GM18507 (cell line): Measurements from ENCODE around the gene MAP3K4.

Experiments used
- DNase-seq: peaks from one replicate; pipeline ENCODE4 v3.0.0; 2011; ENCODE audit warnings: low read depth; ENCODE audit not compliant: insufficient read length; ENCODE audit errors: extremely low spot score
- FAIRE-seq: peaks from 2 replicates; lab custom pipeline; 2011; peaks lifted over from hg19 to GRCh38; lab: Jason Lieb, UNC

Gene MAP3K4

DNA sequence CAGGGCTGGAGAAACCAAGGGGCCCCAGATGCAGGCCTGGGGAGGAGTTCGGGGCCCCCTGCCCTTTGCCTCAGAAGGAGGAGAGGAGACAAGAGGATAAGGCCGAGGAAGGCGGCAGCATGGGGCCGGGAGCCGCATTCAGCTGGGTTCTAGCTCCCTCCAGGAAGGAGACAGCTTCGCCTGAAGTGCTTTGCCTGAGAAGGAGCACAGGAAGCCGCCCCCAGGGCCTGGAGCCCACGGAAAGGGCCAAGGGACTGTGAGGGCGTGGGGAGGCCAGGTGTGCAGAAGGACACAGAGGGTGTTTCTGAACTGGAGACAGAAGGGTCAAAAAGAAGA is 160.9 kb downstream of the MAP3K4 start:
- DNase-seq (no peak), FAIRE-seq (no peak)

GRCh38 chr6:161152907-161153662 is 161.5 kb downstream of the MAP3K4 start:
- no peak for DNase-seq
- FAIRE-seq = no peak

GRCh38 chr6:161153725-161154124 is 162.2 kb downstream of the MAP3K4 start:
- DNase-seq (no peak), FAIRE-seq (no peak)

DNA sequence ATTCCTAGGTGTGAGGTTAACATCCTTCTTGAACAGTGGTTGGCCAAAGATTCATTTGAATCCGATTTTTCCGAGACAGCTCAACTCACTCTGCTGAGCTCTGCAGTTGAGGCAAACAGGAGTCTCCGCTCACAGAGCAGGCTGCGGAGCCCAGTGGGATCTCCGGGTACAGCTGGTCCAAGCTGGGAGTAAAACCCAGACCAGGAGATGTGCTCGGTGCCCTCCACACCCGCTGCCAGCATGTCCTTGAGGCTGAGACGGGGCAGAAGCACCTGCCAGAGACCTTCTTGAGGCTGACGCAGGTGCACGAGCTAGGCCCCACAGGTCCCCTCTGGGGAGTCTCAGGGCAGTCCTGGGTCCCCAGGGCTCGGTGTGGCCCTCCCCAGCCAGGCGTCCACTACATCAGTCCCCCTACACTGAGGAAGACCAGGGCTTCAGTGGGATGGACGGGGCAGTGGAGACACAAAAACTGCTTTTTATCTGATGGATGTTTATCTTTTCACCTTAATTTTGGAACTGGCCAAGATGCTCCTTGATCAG is 163.3 kb downstream of the MAP3K4 start:
- DNase-seq (no peak), FAIRE-seq (no peak)

GRCh38 chr6:161161121-161161520 is 169.6 kb downstream of the MAP3K4 start:
- no peak for DNase-seq
- FAIRE-seq = no peak

DNA sequence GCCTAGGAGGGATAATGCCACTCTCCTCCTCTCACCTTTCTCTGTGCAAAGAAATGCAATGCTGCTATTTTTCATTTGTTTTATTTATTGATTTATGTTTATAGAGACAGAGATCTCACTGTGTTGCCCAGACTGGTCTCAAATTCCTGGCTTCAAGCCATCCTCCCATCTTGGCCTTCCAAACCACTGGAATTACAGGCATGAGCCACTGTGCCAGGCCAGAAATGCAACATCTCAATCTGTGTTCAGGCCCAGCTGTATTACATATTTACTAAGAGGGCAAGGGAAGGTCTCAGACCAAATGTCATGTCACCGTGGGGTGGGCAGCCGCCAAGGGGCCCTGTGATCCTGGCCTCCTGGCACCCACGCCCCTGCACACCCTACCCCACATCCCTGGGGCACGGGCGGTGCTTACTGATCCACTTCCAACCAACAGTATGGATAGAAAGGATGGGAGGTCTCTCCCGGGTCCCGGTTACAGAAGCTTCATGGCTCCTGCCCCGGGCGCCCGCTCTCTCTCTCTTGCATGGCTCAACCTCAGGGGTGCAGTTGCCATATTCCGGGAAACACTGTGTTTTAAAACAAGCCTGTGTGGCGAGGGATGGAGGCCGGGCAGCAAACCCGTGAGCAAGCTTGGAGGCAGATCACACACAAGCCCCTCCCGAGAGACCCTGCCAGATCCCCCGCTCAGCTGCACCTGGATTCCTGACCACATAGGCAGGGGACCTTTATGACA is 170.5 kb downstream of the MAP3K4 start:
- no peak for FAIRE-seq
- no peak for DNase-seq

DNA sequence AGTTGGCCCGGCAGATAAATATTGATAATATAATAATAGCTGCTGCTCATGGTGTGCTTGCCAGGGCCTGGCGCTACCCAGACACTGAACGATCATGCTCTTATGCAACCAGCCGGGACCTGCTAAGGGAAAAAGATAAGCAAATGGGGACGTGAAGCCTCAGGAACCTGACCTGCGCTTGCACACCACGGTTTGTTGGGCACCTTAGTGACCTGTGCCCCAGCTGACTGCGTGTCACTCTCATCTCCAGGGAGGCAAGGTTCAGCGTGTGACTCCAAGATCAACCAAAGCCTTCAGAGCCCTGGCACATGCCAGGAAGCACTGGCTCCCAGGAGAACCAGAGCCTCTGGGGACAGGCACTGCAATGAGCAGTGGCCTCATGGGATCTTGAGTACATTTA is 171.2 kb downstream of the MAP3K4 start:
- FAIRE-seq (no peak), DNase-seq (no peak)

DNA sequence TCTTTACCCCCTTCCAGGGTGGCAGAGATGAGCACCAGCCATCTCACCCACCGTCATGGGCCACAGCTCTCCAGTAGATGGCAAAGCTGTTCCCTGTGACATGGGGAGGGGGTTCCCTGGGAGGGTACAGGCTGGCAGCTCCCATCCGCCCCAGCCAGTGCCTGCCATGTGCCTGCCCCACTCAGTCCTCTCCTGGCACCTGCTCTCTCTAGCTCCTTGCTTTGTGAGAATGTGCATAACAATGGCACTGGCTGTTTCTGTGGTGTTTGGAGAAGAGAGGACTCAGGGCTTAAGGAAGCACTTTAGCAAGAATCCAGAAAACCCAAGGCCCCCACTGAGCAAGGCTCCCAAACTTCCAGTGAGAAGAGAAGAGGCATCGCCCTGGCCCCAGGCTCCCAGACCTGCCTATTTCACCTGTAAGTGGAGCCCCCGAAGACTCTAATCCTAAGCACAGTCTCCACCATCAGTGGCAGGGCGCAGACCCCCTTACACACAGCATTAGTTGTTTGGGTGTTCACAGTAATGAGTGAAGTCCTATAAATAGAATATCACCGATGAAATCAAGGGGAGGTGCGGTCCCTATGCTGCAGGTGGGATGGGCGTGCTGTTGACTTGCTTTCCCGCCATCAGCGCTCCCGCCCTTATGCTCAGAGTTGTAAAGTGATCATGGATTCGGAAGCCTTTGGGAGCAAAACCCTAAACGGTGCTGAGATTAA is 172.1 kb downstream of the MAP3K4 start:
- no peak for DNase-seq
- no peak for FAIRE-seq

DNA sequence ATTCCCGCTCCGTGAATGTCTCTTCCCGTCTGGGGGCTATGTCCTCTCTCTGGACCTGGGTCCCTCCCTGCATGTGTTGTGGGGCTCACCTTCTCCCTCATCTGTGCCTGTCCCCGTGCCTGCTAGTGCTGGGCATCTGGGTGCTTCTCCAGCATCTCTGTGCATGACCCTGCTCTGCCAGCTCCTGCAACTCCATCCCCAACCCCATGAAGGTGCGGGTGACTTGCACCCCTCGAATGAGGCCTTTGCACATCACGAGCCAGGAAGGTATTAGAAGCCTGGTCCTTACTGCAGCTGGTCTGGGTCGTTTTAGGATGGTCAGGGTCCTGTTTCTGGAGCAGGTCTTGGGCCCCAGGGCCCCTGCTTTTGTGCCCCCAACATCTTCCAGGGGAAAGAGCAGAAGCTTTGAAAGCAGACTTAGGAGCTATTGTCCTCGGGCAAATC is 172.6 kb downstream of the MAP3K4 start:
- DNase-seq (no peak), FAIRE-seq (no peak)

GRCh38 chr6:161166176-161166575 is 174.6 kb downstream of the MAP3K4 start:
- FAIRE-seq = no peak

GRCh38 chr6:161166677-161167076 is 175.1 kb downstream of the MAP3K4 start:
- DNase-seq (no peak), FAIRE-seq (no peak)

More at GRCh38 chr6:161166176-161166575, 174.6 kb downstream of the MAP3K4 start:
- no peak for DNase-seq
